Thoracic aorta (tissue), 2 donors: ENCODE data around the gene DPEP2. TPM values are rescaled to one million over a fixed set of nuclear protein-coding genes. Genes with fewer than 3 reads are reported as not detected.
"Not testable (repeated sequence)": the region's sequence is repeated elsewhere in the genome, so short reads cannot be mapped to it uniquely, and the experiment has no call there.

Experiments
- ATAC-seq: fragments of 150-250 bp; one replicate; pipeline ENCODE4 v1.8.0; 2017; ENCODE audit warnings: low read depth; ENCODE audit not compliant: insufficient number of reproducible peaks, low FRiP score
- DNase-seq: peaks from one replicate; pipeline ENCODE4 v3.0.0-alpha.2; 2020; ENCODE audit warnings: low spot score
- H3K27ac ChIP-seq, 2 donors: fragments of 200-600 bp; sonication (generic); 1 replicate in 1 of 2; 2 replicates in 1 of 2; pipeline ENCODE4 v1.5.1; 2016; ENCODE audit warnings: mild to moderate bottlenecking in 2 of 2, moderate library complexity in 2 of 2
- H3K27me3 ChIP-seq: fragments of 200-600 bp; sonication (generic); replicated peaks from 2 replicates; pipeline ENCODE4 v1.6.0; 2016; ENCODE audit warnings: mild to moderate bottlenecking; ENCODE audit not compliant: insufficient read depth
- H3K36me3 ChIP-seq: fragments of 200-600 bp; sonication (generic); one replicate; pipeline ENCODE4 v1.5.1; 2016
- H3K4me1 ChIP-seq, 2 donors: fragments of 200-600 bp; sonication (generic); 1 replicate in 1 of 2; 2 replicates in 1 of 2; pipeline versions ENCODE4 v1.5.1 to v1.6.0; 2016; ENCODE audit warnings: low read depth in 2 of 2, mild to moderate bottlenecking in 1 of 2; ENCODE audit not compliant: control insufficient read depth in 1 of 2
- H3K4me3 ChIP-seq: fragments of 200-600 bp; sonication (generic); 2 replicates; pipeline ENCODE4 v1.5.1; 2016; ENCODE audit warnings: mild to moderate bottlenecking
- H3K9me3 ChIP-seq: fragments of 200-600 bp; sonication (generic); 2 replicates; pipeline ENCODE4 v1.5.1; 2016
- total RNA-seq, 2 donors: library from RNA; depleted of rRNA; stranded (reverse); fragments of >200 nt; gene quantifications; one replicate each; pipeline versions ENCODE4 v1.1.0 to v1.2.3, GENCODE V29; 2016
- TF ChIP-seq, protein P1 (sequence below): fragments of 200-600 bp; sonication (generic); IDR thresholded peaks from one replicate; pipeline ENCODE4 v1.5.1; 2019; ENCODE audit warnings: antibody characterized with exemption

Gene DPEP2
- total RNA-seq, 2 donors from 2014 or later, result 0.81 to 6.1 TPM

DNA sequence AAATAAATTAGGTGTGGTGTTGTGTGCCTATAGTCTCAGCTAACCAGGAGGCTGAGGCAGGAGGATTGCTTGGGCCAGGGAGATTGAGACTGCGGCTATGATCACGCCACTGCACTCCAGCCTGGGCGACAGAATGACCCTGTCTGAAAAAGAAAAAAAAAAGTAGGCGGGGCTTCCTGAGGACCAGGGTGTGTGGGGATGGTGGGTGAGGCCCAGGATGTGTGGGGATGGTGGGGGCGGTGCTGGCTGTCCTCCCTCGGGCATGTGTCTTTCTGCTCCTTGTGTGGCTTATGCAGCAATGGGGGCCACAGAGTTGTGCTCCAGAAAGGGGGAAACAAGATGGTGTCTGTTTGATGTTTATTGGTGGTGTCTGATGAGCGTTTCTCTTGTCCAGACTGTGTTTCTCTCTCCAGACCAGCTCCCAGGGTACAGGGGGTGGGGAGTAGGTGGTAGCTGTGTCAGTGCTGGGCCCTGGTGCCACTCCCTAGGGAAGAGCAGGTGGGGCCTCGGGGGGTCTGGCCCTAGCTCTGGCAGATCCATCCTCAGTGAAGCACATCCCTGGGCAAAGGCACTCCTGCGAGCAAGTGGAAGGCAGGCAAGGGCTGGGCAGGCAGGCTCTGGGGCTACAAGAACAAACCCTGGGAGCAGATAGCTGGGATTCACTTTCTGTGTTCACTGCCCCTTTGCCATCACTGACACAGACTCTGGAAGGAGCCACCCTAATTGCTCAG lies 57.6 kb downstream of the DPEP2 start:
- TF ChIP-seq, protein P1, sequence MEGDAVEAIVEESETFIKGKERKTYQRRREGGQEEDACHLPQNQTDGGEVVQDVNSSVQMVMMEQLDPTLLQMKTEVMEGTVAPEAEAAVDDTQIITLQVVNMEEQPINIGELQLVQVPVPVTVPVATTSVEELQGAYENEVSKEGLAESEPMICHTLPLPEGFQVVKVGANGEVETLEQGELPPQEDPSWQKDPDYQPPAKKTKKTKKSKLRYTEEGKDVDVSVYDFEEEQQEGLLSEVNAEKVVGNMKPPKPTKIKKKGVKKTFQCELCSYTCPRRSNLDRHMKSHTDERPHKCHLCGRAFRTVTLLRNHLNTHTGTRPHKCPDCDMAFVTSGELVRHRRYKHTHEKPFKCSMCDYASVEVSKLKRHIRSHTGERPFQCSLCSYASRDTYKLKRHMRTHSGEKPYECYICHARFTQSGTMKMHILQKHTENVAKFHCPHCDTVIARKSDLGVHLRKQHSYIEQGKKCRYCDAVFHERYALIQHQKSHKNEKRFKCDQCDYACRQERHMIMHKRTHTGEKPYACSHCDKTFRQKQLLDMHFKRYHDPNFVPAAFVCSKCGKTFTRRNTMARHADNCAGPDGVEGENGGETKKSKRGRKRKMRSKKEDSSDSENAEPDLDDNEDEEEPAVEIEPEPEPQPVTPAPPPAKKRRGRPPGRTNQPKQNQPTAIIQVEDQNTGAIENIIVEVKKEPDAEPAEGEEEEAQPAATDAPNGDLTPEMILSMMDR, result no peak
- ATAC-seq (no peak), DNase-seq (no peak)
- Histone ChIP-seq H3K36me3 (peaks cover 49% of the 10 kb centered on the region), H3K27ac (peak overlapping the region in 1 of 2 donors; percentile 30), H3K4me3 (no peak overlapping the region), H3K27me3 (no peaks in the 10 kb centered on the region), H3K9me3 (no peaks in the 10 kb centered on the region), H3K4me1 (peaks cover 20 to 28% of the 10 kb centered on the region in 2 donors)

DNA sequence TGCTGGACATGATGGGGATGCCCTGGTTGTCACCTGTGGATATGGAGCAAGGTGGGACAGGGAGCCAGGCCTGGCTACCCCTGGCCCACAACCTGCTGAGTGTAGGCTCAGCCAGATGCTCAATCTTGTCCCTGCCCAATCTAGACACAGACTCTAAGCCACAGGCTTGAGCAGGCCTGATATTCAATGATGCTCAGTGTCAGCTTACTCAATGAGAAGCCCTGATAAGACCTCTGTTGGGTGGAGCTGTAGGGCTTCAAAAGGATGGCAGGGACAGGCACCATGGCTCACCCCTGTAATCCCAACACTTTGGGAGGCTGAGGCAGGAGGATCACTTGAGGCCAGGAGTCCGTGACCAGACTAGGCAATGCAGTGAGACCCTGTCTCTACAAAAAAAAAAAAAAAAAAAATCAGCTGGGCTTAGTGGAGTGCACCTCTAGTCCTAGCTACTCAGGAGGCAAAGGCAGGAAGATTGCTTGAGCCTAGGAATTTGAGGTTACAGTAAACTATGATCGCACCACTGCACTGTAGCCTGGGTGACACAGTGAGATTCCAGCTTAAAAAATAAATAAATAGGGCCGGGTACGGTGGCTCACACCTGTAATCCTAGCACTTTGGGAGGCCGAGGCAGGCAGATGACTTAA lies 58.7 kb downstream of the DPEP2 start:
- H3K27ac ChIP-seq, result no peak overlapping the region
- TF ChIP-seq, protein P1, result no peak
- peaks cover 20 to 28% of the 10 kb centered on the region in 2 donors for H3K4me1 ChIP-seq
- no peak overlapping the region for H3K4me3 ChIP-seq
- H3K27me3 ChIP-seq, result no peaks in the 10 kb centered on the region
- DNase-seq (no peak), ATAC-seq (no peak)
- H3K36me3 ChIP-seq, result peaks cover 38% of the 10 kb centered on the region
- H3K9me3 ChIP-seq, result no peaks in the 10 kb centered on the region

DNA sequence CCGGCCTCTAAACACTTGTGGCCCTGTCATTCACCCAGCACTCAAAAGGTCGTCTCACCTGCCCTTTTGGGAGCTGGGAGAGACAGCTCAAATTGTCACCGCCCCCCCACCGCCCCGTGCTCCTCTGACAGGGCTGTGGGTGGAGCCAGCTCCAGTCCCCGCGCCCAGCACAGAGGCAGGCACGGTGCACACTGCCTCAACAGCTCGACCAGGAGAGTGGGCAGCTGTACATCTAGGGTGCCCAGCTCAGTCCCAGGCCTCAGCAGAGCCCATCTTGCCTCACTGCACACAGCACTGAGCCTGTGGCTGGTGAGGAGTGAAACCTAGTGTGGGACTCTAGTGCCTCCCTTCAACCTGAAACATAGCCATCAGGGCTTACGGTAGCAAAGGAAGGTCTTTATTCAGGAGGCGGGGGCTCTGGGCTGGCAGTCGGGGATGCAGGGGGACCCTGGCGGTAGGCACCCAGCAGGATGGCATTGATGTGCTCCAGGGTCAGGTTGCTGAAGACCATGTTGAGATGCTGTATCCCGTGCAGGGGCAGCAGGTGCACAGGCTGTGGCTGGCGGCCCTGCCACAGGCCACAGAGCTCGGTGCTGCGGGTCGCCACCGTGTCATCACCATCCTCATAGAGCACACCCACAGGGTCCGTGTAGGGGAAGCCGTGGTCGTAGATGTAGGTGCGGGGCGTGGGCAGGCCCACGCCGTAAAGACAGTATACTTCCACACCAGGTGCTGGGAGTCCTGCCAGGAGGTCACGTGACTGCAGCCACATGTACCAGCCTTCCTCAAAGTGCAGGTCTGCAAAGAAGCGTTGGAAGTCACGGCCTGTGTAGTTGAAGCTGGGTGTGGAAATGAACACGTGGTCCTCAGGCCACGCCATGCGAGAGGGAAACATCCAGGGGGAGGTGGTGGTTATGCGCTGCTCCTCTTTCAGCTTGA lies 59.5 kb downstream of the DPEP2 start:
- H3K36me3 ChIP-seq, result peaks cover 30% of the 10 kb centered on the region

DNA sequence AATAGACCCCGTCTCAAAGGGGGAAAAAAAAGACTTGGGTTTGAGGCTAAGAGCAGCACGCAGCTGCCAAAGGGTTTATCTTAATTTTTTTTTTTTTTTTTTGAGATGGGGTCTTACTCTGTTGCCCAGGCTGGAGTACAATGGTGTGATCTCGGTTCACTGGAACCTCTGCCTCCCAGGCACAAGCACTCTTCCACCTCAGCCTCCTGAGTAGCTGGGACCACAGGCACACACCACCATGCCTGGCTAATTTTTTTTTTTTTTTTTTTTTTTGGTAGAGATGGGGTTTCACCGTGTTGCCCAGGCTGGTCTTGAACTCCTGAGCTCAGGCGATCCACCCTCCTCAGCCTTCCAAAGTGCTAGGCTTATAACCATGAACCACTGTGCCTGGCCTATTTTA lies 61.6 kb downstream of the DPEP2 start:
- Histone ChIP-seq H3K4me1 (peaks cover 17 to 21% of the 10 kb centered on the region in 2 donors), H3K27ac (peak overlapping the region; percentile 87 to 89), H3K36me3 (peaks cover 25% of the 10 kb centered on the region)
- ATAC-seq, DNase-seq, H3K4me3 ChIP-seq, H3K27me3 ChIP-seq, H3K9me3 ChIP-seq: not testable (repeated sequence)

More for the DNA sequence above, 59.5 kb downstream of the DPEP2 start:
- no peak overlapping the region for H3K4me3 ChIP-seq
- TF ChIP-seq, protein P1, result no peak
- peaks cover 25 to 30% of the 10 kb centered on the region in 2 donors for H3K4me1 ChIP-seq
- H3K27ac ChIP-seq, result no peak overlapping the region
- no peaks in the 10 kb centered on the region for H3K27me3 ChIP-seq
- ATAC-seq (no peak), DNase-seq (no peak)
- H3K9me3 ChIP-seq, result no peaks in the 10 kb centered on the region

Other genes starting within 250 kb of the DPEP2 start
- 10 to 100 TPM; 14.1 to 14.5 TPM for gene RANBP10, start 192.9 kb downstream of the DPEP2 start, total RNA-seq
- 1 to 10 TPM; 4.1 to 8.5 TPM for gene TSNAXIP1, start 192.6 kb downstream of the DPEP2 start, total RNA-seq
- gene THAP11, start 157.2 kb downstream of the DPEP2 start, total RNA-seq, result 10 to 100 TPM; 67.5 to 74.7 TPM
- 100 to 1,000 TPM in 1 of 2 donors, 10 to 100 TPM in 1; 79.0 to 172 TPM for gene NUTF2, start 152.6 kb downstream of the DPEP2 start, total RNA-seq
- gene CENPT, start 151.8 kb downstream of the DPEP2 start, total RNA-seq, result 10 to 100 TPM; 59.6 to 70.9 TPM
- gene EDC4, start 126.4 kb downstream of the DPEP2 start, total RNA-seq, result 10 to 100 TPM; 57.4 to 61.0 TPM
- not detected for gene NRN1L, start 114.6 kb downstream of the DPEP2 start, total RNA-seq
- gene PSKH1, start 106.2 kb downstream of the DPEP2 start, total RNA-seq, result 10 to 100 TPM; 24.1 to 36.0 TPM
- gene CTRL, start 67.6 kb downstream of the DPEP2 start, total RNA-seq, result 1 to 10 TPM in 1 of 2 donors, under 1 TPM in 1; 0.54 to 2.5 TPM
- gene PSMB10, start 62.6 kb downstream of the DPEP2 start, total RNA-seq, result 10 to 100 TPM; 19.8 to 52.7 TPM
- 10 to 100 TPM; 28.1 to 46.6 TPM for gene LCAT, start 55.4 kb downstream of the DPEP2 start, total RNA-seq
- gene SLC12A4, start 30.8 kb downstream of the DPEP2 start, total RNA-seq, result 100 to 1,000 TPM; 163 to 168 TPM
- gene DPEP3, start 19.0 kb downstream of the DPEP2 start, total RNA-seq, result not detected
- gene DPEP2NB, start 16.4 kb upstream of the DPEP2 start, total RNA-seq, result not detected
- 1 to 10 TPM; 5.4 to 5.8 TPM for gene DDX28, start 23.7 kb upstream of the DPEP2 start, total RNA-seq
- gene DUS2, start 23.8 kb upstream of the DPEP2 start, total RNA-seq, result 1 to 10 TPM; 5.3 to 8.4 TPM
- gene NFATC3, start 85.9 kb upstream of the DPEP2 start, total RNA-seq, result 10 to 100 TPM; 51.1 to 56.7 TPM
- gene ESRP2, start 236.6 kb upstream of the DPEP2 start, total RNA-seq, result 1 to 10 TPM; 2.0 to 9.1 TPM
- gene PLA2G15, start 245.9 kb upstream of the DPEP2 start, total RNA-seq, result 10 to 100 TPM; 17.8 to 34.9 TPM